ENCODE data around the gene PCDHGA1. TPM values are rescaled to one million over a fixed set of nuclear protein-coding genes. Genes with fewer than 3 reads are reported as not detected.

PCDHGA1 gene
- total and polyA plus RNA-seq, 9 of the 15 experiments (the other 6 are each of a cell fraction or from before 2014, with no cell fraction given), result 0.05 to 0.26 (median 0.18) TPM; not detected in 2

DNA sequence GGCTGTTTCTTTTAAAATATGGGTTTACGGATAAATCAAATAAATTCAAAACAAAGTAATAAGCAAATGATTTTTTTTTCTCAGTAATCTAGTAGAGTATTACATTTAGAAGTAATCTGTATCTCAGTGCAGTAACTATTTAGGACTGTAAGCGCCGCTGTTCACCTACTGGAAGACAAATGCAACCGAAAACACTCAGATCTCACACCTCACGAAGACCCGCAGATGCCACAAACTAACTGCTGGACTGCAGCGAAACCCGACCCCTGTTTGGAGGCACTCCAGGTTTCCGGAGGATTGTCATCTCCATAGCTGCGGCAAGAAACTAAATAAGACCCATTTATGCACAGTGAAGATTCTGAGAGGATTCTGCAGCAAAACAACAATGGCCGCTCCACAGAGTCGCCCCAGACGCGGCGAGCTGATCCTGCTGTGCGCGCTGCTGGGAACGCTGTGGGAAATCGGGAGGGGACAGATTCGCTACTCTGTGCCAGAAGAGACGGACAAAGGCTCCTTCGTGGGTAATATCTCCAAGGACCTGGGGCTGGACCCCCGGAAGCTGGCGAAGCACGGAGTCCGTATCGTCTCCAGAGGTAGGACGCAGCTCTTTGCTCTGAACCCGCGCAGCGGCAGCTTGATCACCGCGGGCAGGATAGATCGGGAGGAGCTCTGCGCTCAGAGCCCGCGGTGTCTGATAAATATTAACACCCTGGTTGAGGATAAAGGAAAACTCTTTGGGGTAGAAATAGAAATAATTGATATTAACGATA, 62.3 kb downstream of the PCDHGA1 start, which contains the start of gene PCDHGA8 (continued):
- TF ChIP-seq LEF1 (IDR thresholded peaks at IDR 0.05), result no peak
- peak in 1 of 2 experiments; percentile 78 for TF ChIP-seq E2F6 (IDR thresholded peaks at IDR 0.05; ENCODE audit: borderline replicate concordance in 1 of 2, extremely low read depth in 1 of 2, insufficient read depth in 1 of 2, insufficient read length in 1 of 2, low read depth in 1 of 2, low read length in 1 of 2, poor library complexity in 1 of 2, severe bottlenecking in 1 of 2)
- TF ChIP-seq CXXC5 (CRISPR knock-in tag; IDR thresholded peaks at IDR 0.05), result no peak
- TF ChIP-seq, protein P1, sequence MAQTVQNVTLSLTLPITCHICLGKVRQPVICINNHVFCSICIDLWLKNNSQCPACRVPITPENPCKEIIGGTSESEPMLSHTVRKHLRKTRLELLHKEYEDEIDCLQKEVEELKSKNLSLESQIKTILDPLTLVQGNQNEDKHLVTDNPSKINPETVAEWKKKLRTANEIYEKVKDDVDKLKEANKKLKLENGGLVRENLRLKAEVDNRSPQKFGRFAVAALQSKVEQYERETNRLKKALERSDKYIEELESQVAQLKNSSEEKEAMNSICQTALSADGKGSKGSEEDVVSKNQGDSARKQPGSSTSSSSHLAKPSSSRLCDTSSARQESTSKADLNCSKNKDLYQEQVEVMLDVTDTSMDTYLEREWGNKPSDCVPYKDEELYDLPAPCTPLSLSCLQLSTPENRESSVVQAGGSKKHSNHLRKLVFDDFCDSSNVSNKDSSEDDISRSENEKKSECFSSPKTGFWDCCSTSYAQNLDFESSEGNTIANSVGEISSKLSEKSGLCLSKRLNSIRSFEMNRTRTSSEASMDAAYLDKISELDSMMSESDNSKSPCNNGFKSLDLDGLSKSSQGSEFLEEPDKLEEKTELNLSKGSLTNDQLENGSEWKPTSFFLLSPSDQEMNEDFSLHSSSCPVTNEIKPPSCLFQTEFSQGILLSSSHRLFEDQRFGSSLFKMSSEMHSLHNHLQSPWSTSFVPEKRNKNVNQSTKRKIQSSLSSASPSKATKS (CRISPR knock-in tag; IDR thresholded peaks at IDR 0.05), result no peak
- peak; percentile 93 for TF ChIP-seq L3MBTL2 (IDR thresholded peaks at IDR 0.05)
- no peak for TF ChIP-seq ZNF253 (CRISPR knock-in tag; conservative IDR thresholded peaks at IDR 0.05)
- no peak for TF ChIP-seq SMARCA5 (IDR thresholded peaks at IDR 0.05)
- no peak for TF ChIP-seq TSHZ1 (CRISPR knock-in tag; IDR thresholded peaks at IDR 0.05)
- TF ChIP-seq SRF (CRISPR knock-in tag; IDR thresholded peaks at IDR 0.05), result no peak
- TF ChIP-seq MIER1 (IDR thresholded peaks at IDR 0.05; ENCODE audit: low read depth), result no peak
- TF ChIP-seq EWSR1 (IDR thresholded peaks at IDR 0.05; ENCODE audit: borderline replicate concordance, low read depth, partially characterized antibody), result no peak
- TF ChIP-seq ERF (CRISPR knock-in tag; IDR thresholded peaks at IDR 0.05), result no peak
- peak; percentile 19; the same call in 1 of the 2 replicates for TF ChIP-seq ZBTB17 (CRISPR knock-in tag; IDR thresholded peaks at IDR 0.05)
- no peak for TF ChIP-seq SMARCE1 (IDR thresholded peaks at IDR 0.05)
- TF ChIP-seq MYNN (IDR thresholded peaks at IDR 0.05), result no peak
- TF ChIP-seq MYNN (CRISPR knock-in tag; IDR thresholded peaks at IDR 0.05), result no peak
- no peak for TF ChIP-seq SIN3A (IDR thresholded peaks at IDR 0.05; ENCODE audit: borderline replicate concordance in 2 of 2, control insufficient read depth in 1 of 2, low read depth in 2 of 2, low read length in 2 of 2)
- TF ChIP-seq ARID1B (IDR thresholded peaks at IDR 0.05), result no peak
- no peak for TF ChIP-seq PHF21A (IDR thresholded peaks at IDR 0.05; ENCODE audit: borderline replicate concordance, low read depth)
- peak in 1 of 2 experiments; percentile 68; a peak in 1 of 3 replicates for TF ChIP-seq CBX3 (IDR thresholded peaks at IDR 0.05; ENCODE audit: borderline replicate concordance in 1 of 2, low read length in 2 of 2)
- TF ChIP-seq ZNF785 (CRISPR knock-in tag; IDR thresholded peaks at IDR 0.05), result no peak
- no peak for TF ChIP-seq NR1H2 (CRISPR knock-in tag; IDR thresholded peaks at IDR 0.05)

Measured in K562 (cell line).